Measurements from ENCODE around the gene FYN.

DNA sequence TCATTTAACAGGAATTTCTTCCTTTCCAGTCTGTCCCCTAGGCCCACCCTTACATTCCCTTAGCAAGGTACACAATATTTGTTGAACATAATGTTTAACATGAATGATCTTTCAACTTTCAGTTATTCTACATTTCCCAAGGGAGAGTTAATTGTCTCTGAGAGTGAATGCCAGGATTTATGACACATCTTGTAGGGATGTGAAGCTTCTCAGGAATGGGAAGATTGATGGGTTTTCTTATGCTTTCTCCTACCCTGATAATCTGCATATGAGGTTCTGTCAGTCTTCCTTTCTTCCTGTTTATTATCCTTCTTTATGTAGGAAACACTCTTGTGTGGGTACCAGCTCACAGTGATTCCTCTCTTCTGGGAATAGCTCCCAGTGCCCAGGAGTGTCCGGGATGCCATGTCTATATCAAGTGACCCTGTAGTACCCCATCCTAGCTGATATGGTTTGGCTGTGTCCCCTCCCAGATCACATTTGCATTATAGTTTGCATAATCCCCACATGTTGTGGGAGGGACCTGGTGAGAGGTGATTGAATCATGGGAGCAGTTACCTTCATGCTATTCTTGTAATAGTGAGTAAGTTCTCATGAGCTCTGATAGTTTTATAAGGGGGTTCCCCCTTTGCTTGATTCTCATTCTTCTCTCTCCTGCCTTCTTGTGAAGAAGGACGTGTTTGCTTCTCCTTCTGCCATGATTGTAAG lies 7.1 kb upstream of the FYN start:
- TF ChIP-seq, protein P1, sequence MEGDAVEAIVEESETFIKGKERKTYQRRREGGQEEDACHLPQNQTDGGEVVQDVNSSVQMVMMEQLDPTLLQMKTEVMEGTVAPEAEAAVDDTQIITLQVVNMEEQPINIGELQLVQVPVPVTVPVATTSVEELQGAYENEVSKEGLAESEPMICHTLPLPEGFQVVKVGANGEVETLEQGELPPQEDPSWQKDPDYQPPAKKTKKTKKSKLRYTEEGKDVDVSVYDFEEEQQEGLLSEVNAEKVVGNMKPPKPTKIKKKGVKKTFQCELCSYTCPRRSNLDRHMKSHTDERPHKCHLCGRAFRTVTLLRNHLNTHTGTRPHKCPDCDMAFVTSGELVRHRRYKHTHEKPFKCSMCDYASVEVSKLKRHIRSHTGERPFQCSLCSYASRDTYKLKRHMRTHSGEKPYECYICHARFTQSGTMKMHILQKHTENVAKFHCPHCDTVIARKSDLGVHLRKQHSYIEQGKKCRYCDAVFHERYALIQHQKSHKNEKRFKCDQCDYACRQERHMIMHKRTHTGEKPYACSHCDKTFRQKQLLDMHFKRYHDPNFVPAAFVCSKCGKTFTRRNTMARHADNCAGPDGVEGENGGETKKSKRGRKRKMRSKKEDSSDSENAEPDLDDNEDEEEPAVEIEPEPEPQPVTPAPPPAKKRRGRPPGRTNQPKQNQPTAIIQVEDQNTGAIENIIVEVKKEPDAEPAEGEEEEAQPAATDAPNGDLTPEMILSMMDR (IDR thresholded peaks at IDR 0.05; ENCODE audit: insufficient read depth, low read length, poor library complexity, severe bottlenecking) = no peak
- TF ChIP-seq EZH2phosphoT487 (conservative IDR thresholded peaks at IDR 0.05; ENCODE audit: low read length) = no peak

Measured in SU-DHL-6 (cell line).